Activated CD4-positive, alpha-beta memory T cell treated with anti-CD3 and anti-CD28 coated beads for 36 hours (primary cell): Measurements from ENCODE around the gene EML6. TPM values are rescaled to one million over a fixed set of nuclear protein-coding genes. Genes with fewer than 3 reads are reported as not detected.
"Not testable (repeated sequence)": the region's sequence is repeated elsewhere in the genome, so short reads cannot be mapped to it uniquely, and the experiment has no call there.

Source experiments
- CTCF ChIA-PET: fragments of 350-600 bp; sonication (Branson Sonifier 250); formaldehyde crosslinking; loops from one replicate; lab custom pipeline; 2021; ENCODE audit warnings: antibody characterized with exemption, inconsistent platforms; lab: Charles Lee
- POLR2A ChIA-PET: fragments of 350-600 bp; sonication (Branson Sonifier 250); formaldehyde crosslinking; loops from one replicate; lab custom pipeline; 2021; ENCODE audit warnings: antibody characterized with exemption; lab: Charles Lee
- DNase-seq: peaks from one replicate; pipeline ENCODE4 v3.0.0-alpha.2; 2020
- H3K27ac Mint-ChIP-seq: one replicate; pipeline ENCODE4 v1.8.0; 2021; ENCODE audit warnings: mixed read lengths
- H3K27me3 Mint-ChIP-seq: one replicate; pipeline ENCODE4 v1.8.0; 2021; ENCODE audit warnings: mixed read lengths
- H3K36me3 Mint-ChIP-seq: one replicate; pipeline ENCODE4 v1.8.0; 2021; ENCODE audit warnings: mixed read lengths
- H3K4me1 Mint-ChIP-seq: one replicate; pipeline ENCODE4 v1.8.0; 2021; ENCODE audit warnings: low read depth, mixed read lengths
- H3K4me3 Mint-ChIP-seq: one replicate; pipeline ENCODE4 v1.8.0; 2021; ENCODE audit warnings: mild to moderate bottlenecking, mixed read lengths
- H3K9me3 Mint-ChIP-seq: one replicate; pipeline ENCODE4 v1.8.0; 2021; ENCODE audit warnings: mixed read lengths
- intact Hi-C: fragments of 100-400 bp; cut with micrococcal nuclease; formaldehyde crosslinking; loops from one replicate; pipeline ENCODE4 v1.15.1; 2023
- total RNA-seq, 2 experiments: library from RNA; stranded (reverse); gene quantifications; one replicate each; pipeline ENCODE4 v1.2.3, GENCODE V29; 2021

The EML6 gene
- total RNA-seq, 2 experiments from 2014 or later, result 0.46 to 0.50 TPM

GRCh38 chr2:54872780-54873179 is 149.3 kb downstream of the EML6 start:
- no peak for DNase-seq

DNA sequence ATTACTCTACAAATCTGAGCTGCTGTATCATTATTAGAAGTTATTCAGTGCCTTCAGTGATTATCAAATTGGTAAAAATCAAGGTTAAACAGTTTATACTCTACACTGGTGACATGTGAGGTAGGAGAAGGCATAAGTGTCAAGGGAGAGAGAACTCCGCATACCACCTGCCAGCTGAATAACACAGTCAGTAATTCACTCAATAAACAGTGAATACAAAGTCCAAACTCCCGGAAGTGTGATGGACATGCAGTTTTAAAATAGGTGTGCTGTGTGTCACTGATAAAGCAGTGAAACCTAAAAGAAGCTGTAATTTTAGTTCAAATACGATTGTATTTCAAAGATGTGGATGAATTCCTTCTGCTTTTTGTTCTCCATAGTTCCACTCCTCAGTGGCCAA is 149.8 kb downstream of the EML6 start:
- POLR2A ChIA-PET, H3K27ac Mint-ChIP-seq, CTCF ChIA-PET: not testable (repeated sequence)

More at GRCh38 chr2:54872780-54873179, 149.3 kb downstream of the EML6 start:
- ChIA-PET CTCF (no interaction called here), POLR2A (no interaction called here)
- Mint-ChIP-seq H3K36me3 (no peaks in the 10 kb centered on the region), H3K4me1 (peaks cover 1% of the 10 kb centered on the region), H3K9me3 (no peaks in the 10 kb centered on the region), H3K4me3 (no peak overlapping the region), H3K27ac (no peak overlapping the region), H3K27me3 (no peaks in the 10 kb centered on the region)
- intact Hi-C loops, result no loop called here

GRCh38 chr2:54876764-54877163 is 153.3 kb downstream of the EML6 start:
- ChIA-PET CTCF (interaction anchor here (0.6 kb wide), 1 partner anchor 281 kb away, joined by 3 read pairs; no protein-coding TSS in a partner anchor), POLR2A (no interaction called here)
- Mint-ChIP-seq H3K36me3 (no peaks in the 10 kb centered on the region), H3K4me1 (no peaks in the 10 kb centered on the region), H3K4me3 (no peak overlapping the region), H3K27ac (no peak overlapping the region), H3K27me3 (no peaks in the 10 kb centered on the region), H3K9me3 (no peaks in the 10 kb centered on the region)
- DNase-seq, result no peak
- intact Hi-C loops, result no loop called here

More for the DNA sequence above, 149.8 kb downstream of the EML6 start:
- H3K27me3 Mint-ChIP-seq, H3K36me3 Mint-ChIP-seq, H3K4me1 Mint-ChIP-seq, DNase-seq, H3K4me3 Mint-ChIP-seq, H3K9me3 Mint-ChIP-seq, intact Hi-C loops: not testable (repeated sequence)

GRCh38 chr2:54878182-54878581 is 154.7 kb downstream of the EML6 start:
- intact Hi-C loops, result no loop called here
- ChIA-PET CTCF (interaction anchor here (0.6 kb wide), 1 partner anchor 295 kb away, joined by 3 read pairs; no protein-coding TSS in a partner anchor), POLR2A (no interaction called here)
- no peak for DNase-seq
- Mint-ChIP-seq H3K36me3 (no peaks in the 10 kb centered on the region), H3K27ac (no peak overlapping the region), H3K4me3 (no peak overlapping the region), H3K27me3 (no peaks in the 10 kb centered on the region), H3K9me3 (no peaks in the 10 kb centered on the region), H3K4me1 (no peaks in the 10 kb centered on the region)

- intact Hi-C loops, result no loop called here
- no peaks in the 10 kb centered on the region for H3K27me3 Mint-ChIP-seq
- CTCF ChIA-PET, result interaction anchor here (0.7 kb wide), 1 partner anchor 40 kb away, joined by 3 read pairs; no protein-coding TSS in a partner anchor
- no peak overlapping the region for H3K27ac Mint-ChIP-seq
- no peak overlapping the region for H3K4me3 Mint-ChIP-seq
- POLR2A ChIA-PET, result no interaction called here
- no peak for DNase-seq
- no peaks in the 10 kb centered on the region for H3K9me3 Mint-ChIP-seq
- no peaks in the 10 kb centered on the region for H3K36me3 Mint-ChIP-seq
- H3K4me1 Mint-ChIP-seq, result no peaks in the 10 kb centered on the region
These were observed 155.6 kb downstream of the EML6 start for GRCh38 chr2:54879032-54879431.

GRCh38 chr2:54879598-54880332 is 156.3 kb downstream of the EML6 start:
- Mint-ChIP-seq H3K27me3 (no peaks in the 10 kb centered on the region), H3K9me3 (no peaks in the 10 kb centered on the region), H3K27ac (no peak overlapping the region), H3K36me3 (no peaks in the 10 kb centered on the region), H3K4me3 (no peak overlapping the region), H3K4me1 (no peaks in the 10 kb centered on the region)
- POLR2A ChIA-PET, result no interaction called here
- CTCF ChIA-PET, result no interaction called here
- no peak for DNase-seq
- intact Hi-C loops, result no loop called here

GRCh38 chr2:54880428-54880827 is 157.0 kb downstream of the EML6 start:
- Mint-ChIP-seq H3K4me1 (no peaks in the 10 kb centered on the region), H3K27ac (no peak overlapping the region), H3K27me3 (no peaks in the 10 kb centered on the region), H3K36me3 (no peaks in the 10 kb centered on the region), H3K4me3 (no peak overlapping the region), H3K9me3 (no peaks in the 10 kb centered on the region)
- intact Hi-C loops, result no loop called here
- ChIA-PET POLR2A (no interaction called here), CTCF (interaction anchor here (1.0 kb wide), 1 partner anchor 11 kb away, joined by 3 read pairs; no protein-coding TSS in a partner anchor)
- no peak for DNase-seq

GRCh38 chr2:54881759-54882158 is 158.3 kb downstream of the EML6 start:
- H3K27ac Mint-ChIP-seq, result no peak overlapping the region
- ChIA-PET CTCF (no interaction called here), POLR2A (no interaction called here)
- no peak for DNase-seq
- no peak overlapping the region for H3K4me3 Mint-ChIP-seq
- no peaks in the 10 kb centered on the region for H3K36me3 Mint-ChIP-seq
- intact Hi-C loops, result no loop called here
- no peaks in the 10 kb centered on the region for H3K4me1 Mint-ChIP-seq
- no peaks in the 10 kb centered on the region for H3K9me3 Mint-ChIP-seq
- no peaks in the 10 kb centered on the region for H3K27me3 Mint-ChIP-seq

GRCh38 chr2:54885891-54886290 is 162.4 kb downstream of the EML6 start:
- H3K9me3 Mint-ChIP-seq, result no peaks in the 10 kb centered on the region
- ChIA-PET POLR2A (no interaction called here), CTCF (interaction anchor here (1.7 kb wide), 1 partner anchor 13 kb away, joined by 5 read pairs; no protein-coding TSS in a partner anchor)
- no peak overlapping the region for H3K27ac Mint-ChIP-seq
- H3K27me3 Mint-ChIP-seq, result peaks cover 2% of the 10 kb centered on the region
- DNase-seq, result no peak
- intact Hi-C loops, result no loop called here
- H3K4me3 Mint-ChIP-seq, result no peak overlapping the region
- H3K36me3 Mint-ChIP-seq, result no peaks in the 10 kb centered on the region
- no peaks in the 10 kb centered on the region for H3K4me1 Mint-ChIP-seq

GRCh38 chr2:54887850-54888545 is 164.5 kb downstream of the EML6 start:
- H3K9me3 Mint-ChIP-seq, result no peaks in the 10 kb centered on the region
- no peak for DNase-seq
- POLR2A ChIA-PET, result no interaction called here
- peaks cover 2% of the 10 kb centered on the region for H3K27me3 Mint-ChIP-seq
- H3K36me3 Mint-ChIP-seq, result no peaks in the 10 kb centered on the region
- H3K27ac Mint-ChIP-seq, result no peak overlapping the region
- no peaks in the 10 kb centered on the region for H3K4me1 Mint-ChIP-seq
- H3K4me3 Mint-ChIP-seq, result no peak overlapping the region
- CTCF ChIA-PET, result no interaction called here
- intact Hi-C loops, result no loop called here

GRCh38 chr2:54889053-54889452 is 165.6 kb downstream of the EML6 start:
- ChIA-PET POLR2A (no interaction called here), CTCF (no interaction called here)
- Mint-ChIP-seq H3K4me1 (no peaks in the 10 kb centered on the region), H3K9me3 (no peaks in the 10 kb centered on the region), H3K27ac (no peak overlapping the region), H3K4me3 (no peak overlapping the region), H3K27me3 (peaks cover 2% of the 10 kb centered on the region), H3K36me3 (no peaks in the 10 kb centered on the region)
- no peak for DNase-seq
- intact Hi-C loops, result no loop called here

- Mint-ChIP-seq H3K4me3 (no peak overlapping the region), H3K4me1 (no peaks in the 10 kb centered on the region), H3K27me3 (peaks cover 2% of the 10 kb centered on the region), H3K9me3 (peaks cover 2% of the 10 kb centered on the region), H3K27ac (no peak overlapping the region), H3K36me3 (no peaks in the 10 kb centered on the region)
- CTCF ChIA-PET, result interaction anchor here (0.6 kb wide), 1 partner anchor 157 kb away, joined by 3 read pairs; no protein-coding TSS in a partner anchor
- intact Hi-C loops, result no loop called here
- DNase-seq, result no peak
- POLR2A ChIA-PET, result no interaction called here
These were observed 168.4 kb downstream of the EML6 start for GRCh38 chr2:54891909-54892308.
